Measurements from ENCODE around the gene DCAF11. TPM values are rescaled to one million over a fixed set of nuclear protein-coding genes. Genes with fewer than 3 reads are reported as not detected.
A peak's percentile ranks its signal among the peaks of the same experiment; 100 is the strongest.
"Not testable (repeated sequence)": the region's sequence is repeated elsewhere in the genome, so short reads cannot be mapped to it uniquely, and the experiment has no call there.

Gene DCAF11
- total RNA-seq, 1 donor from 2014 or later, result 91.8 TPM

- DNase-seq (ENCODE audit: low spot score), result no peak
Measured at GRCh38 chr14:24096545-24097181, 17.9 kb upstream of the DCAF11 start.

DNA sequence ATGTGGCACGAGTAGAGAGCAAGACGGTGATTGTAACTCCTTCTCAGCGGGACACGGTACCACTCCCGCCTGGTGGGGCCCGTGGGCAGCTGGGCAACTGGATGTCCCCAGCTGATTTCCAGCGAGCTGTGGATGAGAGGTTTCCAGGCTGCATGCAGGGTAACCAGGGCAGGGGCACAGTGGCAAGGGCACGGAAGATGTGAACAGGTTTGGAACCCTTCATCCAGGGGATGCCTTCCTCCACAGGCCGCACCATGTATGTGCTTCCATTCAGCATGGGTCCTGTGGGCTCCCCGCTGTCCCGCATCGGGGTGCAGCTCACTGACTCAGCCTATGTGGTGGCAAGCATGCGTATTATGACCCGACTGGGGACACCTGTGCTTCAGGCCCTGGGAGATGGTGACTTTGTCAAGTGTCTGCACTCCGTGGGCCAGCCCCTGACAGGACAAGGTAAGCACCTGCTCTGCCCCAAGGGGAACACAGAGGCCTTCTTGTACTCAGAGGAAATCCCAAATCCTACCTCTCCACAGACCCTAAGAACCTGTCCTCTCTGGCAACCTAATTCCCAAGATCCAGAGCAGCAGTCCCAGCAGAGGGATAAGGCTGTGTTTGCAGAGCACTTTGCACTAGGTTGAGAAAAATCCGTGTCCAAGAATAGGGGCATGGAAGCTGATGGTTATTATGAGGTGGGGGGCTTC lies 16.2 kb upstream of the DCAF11 start:
- no peak for DNase-seq (ENCODE audit: low spot score)

- DNase-seq (ENCODE audit: low spot score), result no peak
Measured at GRCh38 chr14:24098927-24099813, 15.4 kb upstream of the DCAF11 start.

GRCh38 chr14:24100197-24100981 lies 14.2 kb upstream of the DCAF11 start:
- DNase-seq (ENCODE audit: low spot score), result no peak

- no peak for DNase-seq (ENCODE audit: low spot score)
Measured at GRCh38 chr14:24100982-24101494, 13.5 kb upstream of the DCAF11 start.

- no peak for DNase-seq (ENCODE audit: low spot score)
Measured at GRCh38 chr14:24102357-24103048, 12.1 kb upstream of the DCAF11 start.

GRCh38 chr14:24103451-24103850 lies 11.1 kb upstream of the DCAF11 start:
- no peak for DNase-seq (ENCODE audit: low spot score)

DNA sequence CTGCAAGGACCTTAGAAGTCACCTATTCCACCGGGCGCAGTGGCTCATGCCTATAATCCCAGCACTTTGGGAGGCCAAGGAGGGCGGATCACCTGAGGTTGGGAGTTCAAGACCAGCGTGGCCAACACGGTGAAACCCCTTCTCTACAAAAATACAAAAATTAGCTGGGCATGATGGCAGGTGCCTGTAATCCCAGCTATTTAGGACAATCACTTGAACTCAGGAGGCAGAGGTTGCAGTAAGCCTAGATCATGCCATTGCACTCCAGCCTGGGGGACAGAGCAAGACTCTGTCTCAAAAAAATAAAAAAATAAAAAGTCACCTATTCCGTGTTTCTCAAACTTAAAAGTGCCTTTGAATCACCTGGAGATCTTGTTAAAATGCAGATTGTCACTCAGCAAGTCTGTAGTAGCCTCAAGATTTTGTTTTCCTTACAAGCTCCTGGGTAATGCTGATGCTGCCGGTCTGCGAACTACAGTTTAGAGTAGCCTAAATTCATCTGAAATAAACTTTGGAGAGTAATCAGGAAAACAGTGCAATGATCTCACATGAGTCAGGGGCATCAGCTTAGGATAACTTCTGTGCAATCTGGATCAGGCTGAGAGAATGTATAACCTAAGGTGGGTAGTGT lies 8.9 kb upstream of the DCAF11 start:
- not testable (repeated sequence) for DNase-seq (ENCODE audit: low spot score)

GRCh38 chr14:24106672-24107271 lies 7.8 kb upstream of the DCAF11 start:
- no peak for DNase-seq (ENCODE audit: low spot score)

DNA sequence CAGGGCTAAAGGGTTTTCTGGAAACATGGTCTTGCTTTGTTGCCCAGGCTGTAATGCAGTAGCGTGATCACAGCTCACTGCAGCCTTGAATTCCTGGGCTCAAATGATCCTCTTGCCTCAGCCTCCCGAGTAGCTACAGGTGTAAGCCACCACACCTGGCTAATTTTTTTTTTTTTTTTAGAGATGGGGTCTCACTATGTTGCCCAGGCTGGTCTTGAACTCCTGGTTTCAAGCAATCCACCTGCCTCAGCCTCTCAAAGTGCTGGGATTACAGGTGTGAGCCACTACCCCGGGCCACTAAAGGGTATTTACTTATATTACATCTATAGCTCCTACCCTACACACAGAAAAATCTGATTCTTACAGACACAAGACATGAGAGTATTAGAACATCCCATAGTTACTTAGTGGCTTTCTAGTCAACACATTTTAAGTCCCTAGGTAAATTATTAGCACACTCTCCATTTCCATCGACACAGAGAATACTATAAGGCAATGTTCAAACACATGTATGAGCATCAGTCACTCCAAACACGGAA lies 6.2 kb upstream of the DCAF11 start:
- no peak for DNase-seq (ENCODE audit: low spot score)

- no peak for DNase-seq (ENCODE audit: low spot score)
Measured at GRCh38 chr14:24110060-24110459, 4.5 kb upstream of the DCAF11 start.

DNA sequence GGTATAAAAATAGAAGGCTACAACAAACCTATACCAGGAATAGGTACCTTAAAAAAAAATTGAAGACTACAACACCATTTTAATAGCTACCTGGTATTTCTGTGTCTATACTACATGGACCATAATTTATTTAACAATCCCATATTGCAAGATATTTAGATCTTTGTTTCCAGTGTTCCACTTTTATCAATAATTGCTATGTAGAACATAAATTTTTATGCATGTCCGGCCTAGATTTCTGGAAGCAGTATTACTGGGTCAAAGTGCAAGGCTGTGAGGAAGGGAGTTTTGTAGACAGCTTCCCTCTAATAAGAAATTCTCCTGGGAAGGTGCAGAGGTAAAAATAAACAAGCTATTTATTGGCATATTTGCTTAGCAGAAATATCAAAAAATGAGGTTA lies 4.1 kb upstream of the DCAF11 start:
- DNase-seq (ENCODE audit: low spot score), result no peak

- no peak for DNase-seq (ENCODE audit: low spot score)
Measured at GRCh38 chr14:24113379-24113800, 1.2 kb upstream of the DCAF11 start.

GRCh38 chr14:24113801-24114531 lies 611 bp upstream of the DCAF11 start:
- DNase-seq (ENCODE audit: low spot score), result peak; percentile 87

- DNase-seq (ENCODE audit: low spot score), result no peak
Measured at GRCh38 chr14:24115422-24116127, 998 bp downstream of the DCAF11 start.

DNA sequence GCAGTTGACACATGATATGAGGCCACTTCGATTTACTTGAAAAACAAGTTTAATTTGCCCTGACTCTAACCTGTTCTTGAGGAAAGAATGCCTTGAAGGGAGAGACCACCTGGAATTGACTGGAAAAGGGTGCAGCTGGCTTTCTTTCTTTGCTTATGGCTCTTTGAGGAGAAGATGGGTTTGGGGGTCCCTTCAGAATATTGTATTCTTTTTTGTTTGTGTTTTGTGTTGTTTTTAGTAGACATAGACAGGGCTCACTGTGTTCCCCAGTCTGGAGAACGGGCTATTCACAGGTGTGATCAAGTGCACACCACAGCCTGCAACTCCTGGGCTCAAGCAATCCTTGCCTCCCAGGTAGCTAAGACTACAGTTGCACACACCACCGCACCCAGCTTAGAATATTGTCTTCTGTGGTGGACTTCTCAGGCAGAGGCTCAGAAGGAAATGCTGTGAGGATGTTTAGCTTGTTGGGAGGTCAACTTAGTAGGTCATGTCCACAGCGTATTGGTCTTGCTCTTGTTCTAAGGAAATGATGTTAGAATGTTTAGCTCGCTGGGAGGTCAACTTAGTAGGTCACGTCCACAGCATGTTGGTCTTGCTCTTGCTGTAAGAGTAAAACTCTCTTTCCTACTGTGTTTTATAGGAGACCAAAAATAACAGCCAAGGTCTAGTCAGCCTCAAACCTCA lies 1.7 kb downstream of the DCAF11 start:
- no peak for DNase-seq (ENCODE audit: low spot score)

DNA sequence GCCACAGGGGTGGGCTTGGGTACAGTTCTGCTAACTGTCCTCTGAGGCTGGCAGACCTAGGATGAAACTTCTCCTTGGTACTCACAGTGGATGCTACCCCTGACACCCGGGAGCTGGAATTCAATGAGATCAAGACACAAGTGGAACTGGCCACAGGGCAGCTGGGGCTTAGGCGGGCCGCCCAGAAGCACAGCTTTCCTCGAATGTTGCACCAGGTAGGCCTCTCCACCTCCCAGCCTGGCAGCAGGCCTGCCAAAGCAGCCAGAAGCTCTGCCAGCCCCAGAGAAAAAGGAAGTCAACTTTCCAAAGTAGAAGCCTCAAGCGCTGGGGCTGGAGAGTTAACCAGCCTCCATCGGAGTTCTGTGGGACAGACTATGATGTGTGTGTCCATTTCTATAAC lies 2.6 kb downstream of the DCAF11 start:
- no peak for DNase-seq (ENCODE audit: low spot score)

DNA sequence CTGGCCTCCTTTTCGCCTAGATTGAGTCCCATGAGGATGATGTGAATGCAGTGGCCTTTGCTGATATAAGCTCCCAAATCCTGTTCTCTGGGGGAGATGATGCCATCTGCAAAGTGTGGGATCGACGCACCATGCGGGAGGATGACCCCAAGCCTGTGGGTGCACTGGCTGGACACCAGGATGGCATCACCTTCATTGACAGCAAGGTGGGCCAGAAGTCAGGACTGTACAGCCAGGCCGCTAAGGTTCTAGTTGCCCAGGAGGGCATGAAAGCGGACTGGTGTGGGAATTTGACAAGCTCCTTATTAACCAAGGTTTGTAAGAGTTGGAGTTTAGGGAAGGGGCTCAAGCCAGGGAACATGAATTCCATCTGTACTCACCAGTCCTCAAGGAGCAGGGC lies 5.1 kb downstream of the DCAF11 start:
- DNase-seq (ENCODE audit: low spot score), result no peak
